PC-3 (cell line): ENCODE measurements around the gene LRFN3. TPM values are rescaled to one million over a fixed set of nuclear protein-coding genes. Genes with fewer than 3 reads are reported as not detected.

Experiments
- ATAC-seq: fragments of 200-7000 bp; cut with Tn5 transposase; 2 replicates; pipeline ENCODE4 v1.9.1; 2020; ENCODE audit warnings: mild to moderate bottlenecking, moderate library complexity
- Bru-seq: library from RNA; stranded (reverse); fragments of 400-500 nt; gene quantifications from one replicate; lab custom pipeline; 2021; lab: Mats Ljungman, UMichigan
- BruChase-seq, 2 experiments: library from RNA; stranded (reverse); fragments of 400-500 nt; gene quantifications; one replicate each; lab custom pipeline; 2021; lab: Mats Ljungman, UMichigan
- BruUV-seq: library from RNA; stranded (reverse); fragments of 400-500 nt; replicated peaks from 2 replicates; lab custom pipeline; 2021; lab: Mats Ljungman, UMichigan
- CTCF ChIA-PET: fragments of 300-600 bp; sonication (Branson Sonifier 250); formaldehyde crosslinking; loops from one replicate; lab custom pipeline; 2022; ENCODE audit warnings: antibody characterized with exemption; lab: Charles Lee
- POLR2A ChIA-PET: fragments of 300-600 bp; sonication (Branson Sonifier 250); formaldehyde crosslinking; loops from one replicate; lab custom pipeline; 2022; ENCODE audit warnings: antibody characterized with exemption; ENCODE audit not compliant: unreplicated experiment; lab: Charles Lee
- DNase-seq: peaks from one replicate; pipeline ENCODE4 v3.0.0-alpha.2; 2015
- H2AFZ ChIP-seq: fragments of 300-600 bp; sonication (generic); 2 replicates; pipeline ENCODE4 v1.6.0; 2016; ENCODE audit warnings: antibody characterized with exemption, low read length
- H3F3A ChIP-seq: fragments of 300-600 bp; sonication (generic); one replicate; pipeline ENCODE4 v1.6.0; 2017; ENCODE audit warnings: antibody characterized with exemption, low read length, control low read depth, mild to moderate bottlenecking; ENCODE audit not compliant: unreplicated experiment
- H3K27ac ChIP-seq: fragments of 300-600 bp; sonication (generic); 2 replicates; pipeline ENCODE4 v1.5.1; 2016; ENCODE audit warnings: mild to moderate bottlenecking, low read length
- H3K27me3 ChIP-seq: fragments of 300-600 bp; sonication (generic); 2 replicates; pipeline ENCODE4 v1.6.1; 2016; ENCODE audit warnings: low read length, mixed read lengths
- H3K36me3 ChIP-seq: fragments of 300-600 bp; sonication (generic); 2 replicates; pipeline ENCODE4 v1.6.1; 2016; ENCODE audit warnings: low read depth, mixed run types, low read length, mixed read lengths
- H3K4me1 ChIP-seq: fragments of 300-600 bp; sonication (generic); 2 replicates; pipeline ENCODE4 v1.5.1; 2016; ENCODE audit warnings: low read length; ENCODE audit not compliant: insufficient read depth
- H3K4me2 ChIP-seq: fragments of 300-600 bp; sonication (generic); 2 replicates; pipeline ENCODE4 v1.6.0; 2016; ENCODE audit warnings: low read length
- H3K4me3 ChIP-seq: fragments of 300-600 bp; sonication (generic); 2 replicates; pipeline ENCODE4 v1.5.1; 2016; ENCODE audit warnings: mild to moderate bottlenecking, low read length, mixed read lengths
- H3K79me2 ChIP-seq: fragments of 300-600 bp; sonication (generic); 2 replicates; pipeline ENCODE4 v1.6.1; 2017; ENCODE audit warnings: low read length, mixed read lengths
- H3K9ac ChIP-seq: fragments of 300-600 bp; sonication (generic); 2 replicates; pipeline ENCODE4 v1.6.0; 2016; ENCODE audit warnings: mild to moderate bottlenecking, low read length
- H3K9me2 ChIP-seq: fragments of 300-600 bp; sonication (generic); replicated peaks from 2 replicates; pipeline ENCODE4 v1.6.1; 2016; ENCODE audit warnings: mixed run types, low read length, mixed read lengths
- H3K9me3 ChIP-seq: fragments of 300-600 bp; sonication (generic); 2 replicates; pipeline ENCODE4 v1.6.1; 2016; ENCODE audit warnings: low read length, mixed read lengths
- H4K20me1 ChIP-seq: fragments of 300-600 bp; sonication (generic); 2 replicates; pipeline ENCODE4 v1.6.1; 2016; ENCODE audit warnings: low read length, mixed read lengths
- EZH2 ChIP-seq: fragments of 300-600 bp; sonication (generic); IDR thresholded peaks from one replicate; pipeline ENCODE4 v1.6.1; 2017; ENCODE audit warnings: antibody characterized with exemption, mild to moderate bottlenecking, low read length; ENCODE audit not compliant: unreplicated experiment
- EZH2phosphoT487 ChIP-seq: fragments of 300-600 bp; sonication (generic); IDR thresholded peaks from 2 replicates; pipeline ENCODE4 v1.6.1; 2018; ENCODE audit warnings: mild to moderate bottlenecking, antibody characterized with exemption, low read length, borderline replicate concordance
- intact Hi-C: fragments of 100-400 bp; cut with micrococcal nuclease; formaldehyde crosslinking; loops from 2 replicates; pipeline ENCODE4 v1.9.0; 2023
- long read RNA-seq: library from polyadenylated mRNA; unstranded; transcript quantifications from one replicate; pipeline ENCODE4 v2.0.0, GENCODE V29; 2021; ENCODE audit not compliant: unreplicated experiment
- total RNA-seq: library from RNA; depleted of rRNA; stranded (reverse); fragments of >200 nt; gene quantifications from 2 replicates; pipeline ENCODE4 v1.2.3, GENCODE V29; 2014; rRNA removed
- TF ChIP-seq, protein P1 (sequence below): fragments of 300-600 bp; sonication (generic); conservative IDR thresholded peaks from 2 replicates; pipeline ENCODE4 v1.5.1; 2017; ENCODE audit warnings: antibody characterized with exemption, low read depth, mild to moderate bottlenecking, low read length

LRFN3 gene, protein sequence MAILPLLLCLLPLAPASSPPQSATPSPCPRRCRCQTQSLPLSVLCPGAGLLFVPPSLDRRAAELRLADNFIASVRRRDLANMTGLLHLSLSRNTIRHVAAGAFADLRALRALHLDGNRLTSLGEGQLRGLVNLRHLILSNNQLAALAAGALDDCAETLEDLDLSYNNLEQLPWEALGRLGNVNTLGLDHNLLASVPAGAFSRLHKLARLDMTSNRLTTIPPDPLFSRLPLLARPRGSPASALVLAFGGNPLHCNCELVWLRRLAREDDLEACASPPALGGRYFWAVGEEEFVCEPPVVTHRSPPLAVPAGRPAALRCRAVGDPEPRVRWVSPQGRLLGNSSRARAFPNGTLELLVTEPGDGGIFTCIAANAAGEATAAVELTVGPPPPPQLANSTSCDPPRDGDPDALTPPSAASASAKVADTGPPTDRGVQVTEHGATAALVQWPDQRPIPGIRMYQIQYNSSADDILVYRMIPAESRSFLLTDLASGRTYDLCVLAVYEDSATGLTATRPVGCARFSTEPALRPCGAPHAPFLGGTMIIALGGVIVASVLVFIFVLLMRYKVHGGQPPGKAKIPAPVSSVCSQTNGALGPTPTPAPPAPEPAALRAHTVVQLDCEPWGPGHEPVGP
- 4.1 and 4.8 TPM in 2 replicates for total RNA-seq
- percentile 44 among the genes with signal in this experiment for Bru-seq, nascent RNA
- percentile 60 among the genes with signal in this experiment for BruChase-seq, experiment 1, labeled RNA remaining after a 6-hour chase
- percentile 49 among the genes with signal in this experiment for BruChase-seq, experiment 2, labeled RNA remaining after a 2-hour chase
- long read RNA-seq, transcript LRFN3-201 (3 exons, 2,513 nt): major isoform, 7 of 15 reads
- long read RNA-seq, partial matches to known transcripts: 7 of 15 reads
- long read RNA-seq, other reads (novel, unspliced or antisense): 1 of 15 reads

DNA sequence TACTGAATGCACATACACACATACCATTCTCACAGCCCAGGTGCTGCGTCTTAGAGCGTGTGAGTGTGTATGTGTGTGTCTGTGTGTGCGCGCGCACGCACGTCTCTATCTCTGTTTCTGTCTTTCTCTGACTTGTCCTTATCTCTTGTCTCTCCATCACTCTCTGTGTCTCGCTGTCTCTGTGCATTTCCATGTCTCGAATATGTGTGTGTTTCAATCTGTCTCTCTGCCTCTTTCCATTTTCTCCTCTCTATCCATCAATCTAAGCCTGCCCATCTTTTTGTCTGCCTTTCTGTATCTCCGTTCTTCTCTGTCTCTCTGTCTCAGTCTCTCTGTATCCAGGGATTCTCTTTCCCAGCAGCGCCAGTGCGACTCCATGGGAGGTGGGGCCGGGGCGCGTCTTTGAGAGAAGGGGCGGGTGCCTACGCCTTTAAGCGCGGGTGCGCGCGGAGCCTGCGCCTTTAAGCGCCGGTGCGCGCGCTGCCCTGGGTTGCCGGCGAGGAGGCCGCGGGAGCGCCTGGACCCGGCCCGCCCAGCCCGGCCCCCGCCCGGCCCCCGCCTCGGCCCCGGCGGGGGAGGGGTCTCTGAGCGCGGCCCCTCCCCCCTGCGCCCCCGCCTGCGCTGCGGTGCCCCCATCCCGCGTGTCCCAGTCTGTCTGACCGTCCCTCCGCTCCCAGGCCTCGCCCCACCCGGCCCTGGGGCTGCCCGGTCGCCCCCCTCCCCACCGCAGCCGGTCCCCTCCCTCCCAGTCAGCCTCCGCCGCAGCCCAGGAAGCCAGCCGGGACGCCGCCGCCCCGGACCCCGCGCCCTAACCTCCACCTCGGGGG lies at the start of gene LRFN3:
Gene LRFN3, plus strand, starts transcription at position 464 of the 827 bp plus-strand sequence. CDS start 3,052 bp downstream, outside the sequence.
- Histone ChIP-seq H3F3A (no peaks in the 10 kb centered on the region), H2AFZ (peak within 1 kb of the TSS; percentile 95), H3K27ac (no peak within 1 kb of the TSS), H3K9me2 (no peaks in the 10 kb centered on the region), H3K4me1 (peaks cover 14% of the 10 kb centered on the region), H3K79me2 (peaks cover 7% of the 10 kb centered on the region; the same call in 1 of the 2 replicates), H3K4me3 (peak within 1 kb of the TSS; percentile 82), H3K9ac (peak within 1 kb of the TSS; percentile 69), H4K20me1 (no peaks in the 10 kb centered on the region), H3K36me3 (no peaks in the 10 kb centered on the region; the same call in 1 of the 2 replicates), H3K4me2 (peak within 1 kb of the TSS; percentile 97), H3K9me3 (no peaks in the 10 kb centered on the region), H3K27me3 (no peaks in the 10 kb centered on the region)
- intact Hi-C loops: loop anchor here (10.0 kb wide), 2 partner anchors 119 to 221 kb away; partner anchors contain the start of genes KMT2B, THAP8 and WDR62
- ChIA-PET POLR2A (no interaction called here), CTCF (no interaction called here)
- DNase-seq (peak; percentile 66), ATAC-seq (peak; percentile 52)
- BruUV-seq: no TSS peak
- TF ChIP-seq EZH2phosphoT487: no peak
- TF ChIP-seq, protein P1, sequence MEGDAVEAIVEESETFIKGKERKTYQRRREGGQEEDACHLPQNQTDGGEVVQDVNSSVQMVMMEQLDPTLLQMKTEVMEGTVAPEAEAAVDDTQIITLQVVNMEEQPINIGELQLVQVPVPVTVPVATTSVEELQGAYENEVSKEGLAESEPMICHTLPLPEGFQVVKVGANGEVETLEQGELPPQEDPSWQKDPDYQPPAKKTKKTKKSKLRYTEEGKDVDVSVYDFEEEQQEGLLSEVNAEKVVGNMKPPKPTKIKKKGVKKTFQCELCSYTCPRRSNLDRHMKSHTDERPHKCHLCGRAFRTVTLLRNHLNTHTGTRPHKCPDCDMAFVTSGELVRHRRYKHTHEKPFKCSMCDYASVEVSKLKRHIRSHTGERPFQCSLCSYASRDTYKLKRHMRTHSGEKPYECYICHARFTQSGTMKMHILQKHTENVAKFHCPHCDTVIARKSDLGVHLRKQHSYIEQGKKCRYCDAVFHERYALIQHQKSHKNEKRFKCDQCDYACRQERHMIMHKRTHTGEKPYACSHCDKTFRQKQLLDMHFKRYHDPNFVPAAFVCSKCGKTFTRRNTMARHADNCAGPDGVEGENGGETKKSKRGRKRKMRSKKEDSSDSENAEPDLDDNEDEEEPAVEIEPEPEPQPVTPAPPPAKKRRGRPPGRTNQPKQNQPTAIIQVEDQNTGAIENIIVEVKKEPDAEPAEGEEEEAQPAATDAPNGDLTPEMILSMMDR: no peak
- no peak for TF ChIP-seq EZH2

DNA sequence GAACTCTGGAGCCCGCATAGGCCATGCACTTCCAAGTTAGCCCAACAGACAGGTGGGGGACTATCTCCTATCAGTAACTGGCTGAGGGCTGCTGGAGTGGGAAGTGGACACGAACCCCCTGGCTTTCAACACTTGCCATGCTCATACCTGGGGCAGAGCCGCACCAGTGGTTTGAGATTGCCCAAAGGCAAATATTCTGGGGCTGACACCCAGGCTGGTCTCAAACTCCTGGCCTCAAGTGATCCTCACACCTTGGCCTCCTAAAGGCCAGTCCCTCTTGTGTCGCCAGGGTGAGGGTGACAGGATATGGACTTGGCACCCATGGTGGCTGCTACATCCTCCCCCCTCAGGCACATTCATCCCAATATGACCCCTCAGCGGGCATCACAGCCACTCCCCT lies 49.0 kb upstream of the LRFN3 start:
- CTCF ChIA-PET: no interaction called here
- intact Hi-C loops: no loop called here

More for the DNA sequence above, 49.0 kb upstream of the LRFN3 start:
- Histone ChIP-seq H3K4me3 (no peak overlapping the region), H3K4me1 (no peaks in the 10 kb centered on the region), H3K9ac (no peak overlapping the region), H4K20me1 (no peaks in the 10 kb centered on the region), H3K36me3 (peaks cover 3% of the 10 kb centered on the region; the same call in 1 of the 2 replicates), H3K4me2 (no peak overlapping the region), H3K79me2 (no peaks in the 10 kb centered on the region), H3K27ac (no peak overlapping the region), H2AFZ (no peak overlapping the region), H3K9me3 (no peaks in the 10 kb centered on the region), H3F3A (no peaks in the 10 kb centered on the region), H3K27me3 (no peaks in the 10 kb centered on the region), H3K9me2 (no peaks in the 10 kb centered on the region)
- TF ChIP-seq, protein P1: no peak
- TF ChIP-seq EZH2 (no peak), EZH2phosphoT487 (no peak)
- ATAC-seq (no peak), DNase-seq (no peak)
- BruUV-seq: no TSS peak
- POLR2A ChIA-PET: no interaction called here
